Thymus (tissue), 11 donors: ENCODE measurements around the gene CCM2. TPM values are rescaled to one million over a fixed set of nuclear protein-coding genes. Genes with fewer than 3 reads are reported as not detected.

Experiments used
- DNase-seq, 9 donors: peaks; one replicate each; pipeline ENCODE4 v3.0.0-alpha.2; 2013; ENCODE audit warnings: low spot score in 9 of 9, low read depth in 6 of 9, missing footprints in 1 of 9
- H3K27ac ChIP-seq, 2 donors: one replicate each; pipeline ENCODE4 v1.5.1; 2013; ENCODE audit warnings: control low read depth in 1 of 2, low read depth in 1 of 2, low read length in 1 of 2, mild to moderate bottlenecking in 1 of 2, moderate library complexity in 1 of 2
- H3K27me3 ChIP-seq, 2 donors: one replicate each; pipeline ENCODE4 v1.5.1; 2013; ENCODE audit warnings: low read length in 1 of 2; ENCODE audit not compliant: control insufficient read depth in 2 of 2, insufficient read depth in 1 of 2
- H3K36me3 ChIP-seq, 2 donors: one replicate each; pipeline ENCODE4 v1.5.1; 2013; ENCODE audit warnings: low read length in 1 of 2, mild to moderate bottlenecking in 1 of 2, moderate library complexity in 1 of 2; ENCODE audit not compliant: control insufficient read depth in 2 of 2, insufficient read depth in 2 of 2
- H3K4me1 ChIP-seq, 2 donors: one replicate each; pipeline ENCODE4 v1.5.1; 2013; ENCODE audit warnings: low read length in 2 of 2; ENCODE audit not compliant: control insufficient read depth in 2 of 2, insufficient read depth in 2 of 2
- H3K4me3 ChIP-seq, 2 donors: one replicate each; pipeline ENCODE4 v1.5.1; 2013; ENCODE audit warnings: low read length in 2 of 2, control low read depth in 1 of 2, mild to moderate bottlenecking in 1 of 2
- H3K9me3 ChIP-seq, 2 donors: one replicate each; pipeline ENCODE4 v1.5.1; 2013; ENCODE audit warnings: low read length in 1 of 2, mild to moderate bottlenecking in 1 of 2; ENCODE audit not compliant: control insufficient read depth in 2 of 2, insufficient read depth in 1 of 2
- WGBS: extraction: QIAGEN DNeasy Blood & Tissue Kit; methylation state at CpG from one replicate; pipeline ENCODE4 v1.1.7; 2013; 5-methylcytosine and 5-hydroxymethylcytosine counted together
- polyA plus RNA-seq: library from polyadenylated mRNA; stranded (reverse); fragments of 200-250 nt; gene quantifications from one replicate; pipeline ENCODE4 v1.2.3, GENCODE V29; 2013
- total RNA-seq: library from RNA; stranded (reverse); fragments of 120-200 nt; gene quantifications from one replicate; pipeline ENCODE4 v1.2.4, GENCODE V29; 2013
- donor health status: healthy.

Gene CCM2
- total and polyA plus RNA-seq, 2 donors: 69.3 to 114 TPM

DNA sequence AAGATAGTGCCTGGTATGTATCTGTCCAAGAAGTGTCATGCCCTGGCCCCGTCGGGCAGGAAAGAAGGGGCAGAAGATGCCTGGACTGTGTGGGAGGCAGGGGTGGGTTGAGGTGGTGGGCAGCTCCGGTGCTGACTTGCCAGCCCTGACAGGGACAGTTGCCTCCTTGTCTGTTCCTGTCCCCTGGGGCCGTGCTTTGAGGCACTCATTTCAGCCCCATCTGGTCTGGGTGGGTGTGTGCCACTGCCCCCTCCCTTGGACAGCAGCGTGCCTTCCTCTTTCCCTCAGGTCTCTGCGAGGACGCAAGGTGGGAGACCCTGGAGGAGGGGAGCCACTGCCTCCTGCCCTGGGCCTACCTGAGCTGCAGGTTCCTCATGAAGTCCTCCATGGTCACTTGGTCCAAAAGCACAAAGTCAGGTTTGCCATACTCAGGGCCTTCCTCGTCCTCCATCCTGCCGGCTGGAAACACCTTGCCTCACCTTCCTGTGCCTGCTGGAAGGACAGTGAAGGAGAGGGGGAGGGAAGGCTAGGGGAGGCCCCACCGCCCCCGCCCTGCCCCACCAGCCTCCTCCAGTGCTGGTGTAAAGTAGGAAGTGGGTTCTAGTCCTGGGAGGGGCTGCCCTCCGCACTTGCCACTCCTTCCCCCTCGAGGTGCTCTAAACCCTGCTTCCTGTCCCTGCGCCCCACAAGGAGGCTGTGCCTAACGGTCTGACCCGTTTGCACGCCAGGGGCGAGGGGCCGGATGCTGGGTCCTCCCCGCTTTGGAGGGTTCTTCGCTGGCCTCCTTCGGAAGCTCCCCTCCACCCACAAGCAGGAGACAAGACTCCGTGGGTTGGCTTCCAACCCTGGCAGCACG, 21.3 kb upstream of the CCM2 start, which contains the start of gene MYO1G:
MYO1G (minus strand) TSS at position 505 of the 856 bp plus-strand sequence; CDS start at position 451, 54 bp downstream.
- Histone ChIP-seq H3K4me3 (peak within 1 kb of the TSS; percentile 62 to 81), H3K9me3 (no peaks in the 10 kb centered on the region), H3K4me1 (peaks cover 35 to 65% of the 10 kb centered on the region in 2 donors), H3K36me3 (peaks cover 47 to 55% of the 10 kb centered on the region in 2 donors), H3K27ac (peak within 1 kb of the TSS; percentile 86 to 93), H3K27me3 (no peaks in the 10 kb centered on the region)
- 4% methylated on average over 24 of the region's 24 CpGs for WGBS
- DNase-seq: peak in 8 of 9 donors; percentile 65 to 93 (median 80)

DNA sequence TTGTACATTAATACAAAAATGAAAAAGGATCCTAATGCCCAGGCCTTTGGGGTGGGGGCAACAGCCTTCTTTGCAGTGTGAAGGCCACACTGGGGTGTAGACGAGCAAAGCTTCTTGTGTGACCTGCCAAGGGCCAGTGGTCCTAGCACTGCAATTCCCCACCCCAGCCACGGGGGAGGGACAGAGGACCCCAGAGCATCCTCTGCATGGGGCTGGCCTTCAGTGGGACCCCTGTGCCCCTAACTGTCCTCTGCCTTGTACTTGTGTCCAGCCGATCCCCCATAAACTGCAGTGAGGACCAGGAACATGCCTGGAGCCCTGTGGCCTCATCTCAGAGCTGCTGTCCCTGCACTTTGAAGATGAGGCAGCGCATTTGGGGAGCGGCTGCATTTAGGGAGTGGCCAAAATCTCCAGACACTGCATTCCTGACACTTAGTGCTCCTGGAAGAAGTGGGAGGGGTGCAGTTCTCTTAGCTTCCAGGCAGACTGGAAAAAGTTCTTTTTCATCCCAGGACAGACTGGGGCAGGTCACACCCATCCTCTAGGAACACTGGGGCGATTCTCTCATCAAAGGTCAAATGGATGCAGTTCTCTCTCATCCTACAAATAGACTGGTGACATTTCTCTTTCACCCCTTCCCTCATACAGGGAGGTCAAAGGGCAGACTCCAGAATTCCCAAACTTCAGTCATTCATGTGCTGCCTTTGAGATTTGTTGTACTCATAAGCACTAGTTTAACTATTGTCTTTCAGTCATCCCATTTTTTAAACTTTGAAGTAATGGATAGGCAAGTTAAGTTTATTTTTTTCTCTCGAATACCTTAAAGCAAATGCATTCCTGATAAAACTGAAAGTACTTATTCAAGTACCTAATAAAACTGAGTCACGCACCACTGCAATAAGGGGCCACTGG, 20.3 kb upstream of the CCM2 start:
- peak overlapping the region; percentile 62 to 81 for H3K4me3 ChIP-seq
- peaks cover 47 to 55% of the 10 kb centered on the region in 2 donors for H3K36me3 ChIP-seq
- 77% methylated on average over 8 of the region's 8 CpGs for WGBS
- DNase-seq: no peak
- peaks cover 36 to 69% of the 10 kb centered on the region in 2 donors for H3K4me1 ChIP-seq
- no peaks in the 10 kb centered on the region for H3K9me3 ChIP-seq
- H3K27me3 ChIP-seq: no peaks in the 10 kb centered on the region
- peak overlapping the region; percentile 86 to 93 for H3K27ac ChIP-seq

DNA sequence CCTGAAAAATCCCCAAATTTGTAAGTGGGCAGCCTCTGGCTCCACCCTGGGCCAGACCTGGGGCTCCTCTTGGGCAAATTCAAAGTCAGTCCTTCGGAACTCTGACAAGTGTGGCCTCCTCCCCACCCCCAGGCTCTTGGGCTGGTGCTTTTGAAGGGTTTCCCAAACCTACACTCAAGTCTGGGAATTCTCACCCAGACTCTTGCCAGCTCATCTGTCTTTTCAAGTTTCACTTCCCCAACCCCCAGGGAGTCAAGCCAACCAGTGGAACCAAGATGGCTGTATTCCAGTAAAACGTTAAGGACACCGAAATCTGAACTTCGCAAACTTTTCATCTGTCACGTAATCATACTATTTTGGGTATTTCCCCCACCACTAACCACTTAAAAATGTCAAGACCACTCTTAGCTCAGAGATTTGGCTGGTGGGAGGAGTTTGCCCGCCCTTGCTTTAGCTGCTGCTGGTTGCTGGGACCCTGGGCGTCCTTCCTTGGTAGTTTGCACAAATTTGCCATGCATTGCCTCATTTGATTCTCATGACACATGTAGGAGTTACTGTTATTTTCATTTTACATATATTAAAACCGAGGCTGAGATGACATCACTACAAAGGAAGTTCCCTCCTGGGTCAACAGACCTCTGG, 19.5 kb upstream of the CCM2 start:
- H3K27ac ChIP-seq: peak overlapping the region; percentile 10 to 86
- no peaks in the 10 kb centered on the region for H3K27me3 ChIP-seq
- no peak overlapping the region for H3K4me3 ChIP-seq
- H3K9me3 ChIP-seq: no peaks in the 10 kb centered on the region
- peaks cover 43 to 77% of the 10 kb centered on the region in 2 donors for H3K4me1 ChIP-seq
- DNase-seq: peak in 1 of 9 donors; percentile 56
- H3K36me3 ChIP-seq: peaks cover 47 to 55% of the 10 kb centered on the region in 2 donors
- WGBS: 62% methylated on average over 8 of the region's 8 CpGs

DNA sequence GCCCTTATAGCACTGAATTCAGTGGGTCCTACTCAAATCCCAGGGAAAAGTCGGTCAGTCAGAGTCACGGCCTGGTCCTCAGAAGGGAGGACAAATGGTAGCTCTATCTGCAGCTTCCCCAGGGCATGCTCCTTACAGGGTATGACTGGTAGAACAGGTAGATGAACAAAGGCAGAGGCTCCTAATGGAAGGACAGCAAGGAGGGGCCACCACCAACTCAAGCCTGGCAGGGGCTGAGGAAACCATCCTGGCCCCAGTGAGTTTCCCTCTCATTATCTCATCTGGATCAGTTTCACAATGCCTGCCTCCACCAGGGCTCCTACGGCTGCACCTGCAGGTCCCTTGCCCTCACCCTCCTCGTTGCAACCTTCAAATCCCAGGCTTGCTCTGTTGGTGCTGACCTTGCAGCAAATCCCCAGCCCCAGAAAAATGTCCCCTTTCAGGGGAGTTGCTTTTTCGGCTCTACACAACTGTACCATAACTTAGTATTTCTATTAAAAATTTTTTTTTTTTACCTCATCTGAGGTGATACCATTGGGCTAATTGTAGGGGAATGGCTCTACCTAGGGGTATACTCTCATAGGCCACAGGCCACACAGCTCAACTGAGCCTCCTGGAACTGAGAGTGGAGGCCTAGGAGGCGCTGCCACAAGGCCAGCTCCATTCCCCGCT, 18.8 kb upstream of the CCM2 start:
- peaks cover 43 to 79% of the 10 kb centered on the region in 2 donors for H3K4me1 ChIP-seq
- no peaks in the 10 kb centered on the region for H3K9me3 ChIP-seq
- 73% methylated on average over 7 of the region's 7 CpGs for WGBS
- H3K27me3 ChIP-seq: no peaks in the 10 kb centered on the region
- DNase-seq: peak in 1 of 9 donors; percentile 47
- peaks cover 40 to 50% of the 10 kb centered on the region in 2 donors for H3K36me3 ChIP-seq
- no peak overlapping the region for H3K4me3 ChIP-seq
- peak overlapping the region; percentile 67 to 86 for H3K27ac ChIP-seq

DNA sequence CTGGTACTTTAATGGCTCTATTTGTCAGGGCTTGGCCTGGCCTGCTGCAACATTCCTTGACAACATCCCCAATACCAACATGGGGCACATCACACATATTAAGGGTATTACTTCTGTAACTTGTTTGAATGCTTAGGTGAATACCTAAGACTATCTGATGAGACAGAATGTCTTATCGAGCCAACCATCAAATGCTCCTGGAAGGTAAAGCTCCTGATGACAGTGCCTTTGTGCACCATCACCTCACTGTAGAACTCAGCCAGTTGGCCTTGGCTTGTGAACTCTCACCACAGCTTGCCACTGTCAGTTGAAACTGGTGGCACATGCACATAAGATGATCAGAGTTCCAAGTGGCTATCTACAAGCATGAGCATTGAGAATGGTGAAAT, 17.5 kb upstream of the CCM2 start:
- DNase-seq: no peak
- no peaks in the 10 kb centered on the region for H3K27me3 ChIP-seq
- no peaks in the 10 kb centered on the region for H3K9me3 ChIP-seq
- no peak overlapping the region for H3K4me3 ChIP-seq
- H3K4me1 ChIP-seq: peaks cover 38 to 72% of the 10 kb centered on the region in 2 donors
- H3K27ac ChIP-seq: peak overlapping the region in 1 of 2 donors; percentile 8
- H3K36me3 ChIP-seq: peaks cover 32 to 39% of the 10 kb centered on the region in 2 donors
- 97% methylated on average over 1 of the region's 1 CpG for WGBS

DNA sequence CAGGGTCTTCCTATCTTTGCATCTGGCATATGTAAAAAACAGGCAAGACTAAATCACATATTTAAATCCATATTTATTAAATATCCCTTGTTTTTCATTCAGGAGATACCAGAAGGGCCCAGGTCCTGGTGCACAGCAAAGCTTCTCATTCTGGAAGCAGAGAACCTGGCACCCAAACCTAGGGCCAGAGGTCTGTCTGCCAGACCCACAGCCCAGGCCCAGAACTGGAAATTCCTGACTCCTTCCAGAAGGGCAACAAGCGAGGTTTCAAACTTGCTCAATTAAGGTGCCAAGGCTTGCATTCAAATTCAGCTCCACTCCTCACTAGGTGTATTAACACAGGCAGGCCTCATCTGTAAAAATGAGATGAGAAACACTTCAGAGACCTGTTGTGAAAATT, 17.0 kb upstream of the CCM2 start:
- Histone ChIP-seq H3K4me1 (peaks cover 37 to 68% of the 10 kb centered on the region in 2 donors), H3K27me3 (no peaks in the 10 kb centered on the region), H3K9me3 (no peaks in the 10 kb centered on the region), H3K36me3 (peaks cover 32 to 39% of the 10 kb centered on the region in 2 donors), H3K27ac (peak overlapping the region in 1 of 2 donors; percentile 8), H3K4me3 (no peak overlapping the region)
- 94% methylated on average over 1 of the region's 1 CpG for WGBS
- DNase-seq: no peak

DNA sequence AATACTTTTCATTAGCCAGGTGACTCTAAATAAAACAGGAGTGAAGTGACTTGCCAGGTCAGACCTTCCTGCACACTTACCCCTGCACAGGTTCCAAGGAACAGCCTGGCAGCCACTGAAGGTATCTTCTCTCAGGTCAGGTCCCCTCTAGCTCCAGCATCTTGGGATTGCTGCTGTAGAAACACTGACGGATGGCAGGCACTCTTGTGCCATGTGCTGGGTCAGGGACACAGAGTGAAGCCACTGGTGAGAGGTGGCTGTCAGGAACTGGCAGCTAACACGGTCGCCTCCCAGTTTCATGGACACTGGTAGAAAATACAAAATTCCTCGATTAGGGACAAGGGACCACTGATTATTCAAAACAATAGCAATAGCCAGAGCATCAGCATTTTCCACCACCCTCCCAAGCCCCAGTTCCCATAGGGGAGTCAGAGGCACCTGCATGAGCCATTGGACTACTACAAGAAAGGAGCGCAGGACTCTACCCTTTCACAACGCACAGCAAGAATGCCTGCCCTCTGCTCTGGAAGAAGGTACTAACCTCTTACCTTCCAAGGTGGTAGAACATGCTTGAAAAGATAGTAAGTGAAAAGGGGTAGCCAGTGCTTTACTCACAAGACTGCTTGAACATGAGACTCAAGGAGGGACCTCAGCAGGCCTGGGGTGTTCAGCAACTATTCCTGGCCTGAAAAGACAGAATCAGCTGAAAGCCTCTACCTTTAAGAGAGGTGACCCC, 16.1 kb upstream of the CCM2 start:
- DNase-seq: no peak
- H3K4me3 ChIP-seq: no peak overlapping the region
- H3K27me3 ChIP-seq: no peaks in the 10 kb centered on the region
- WGBS: 96% methylated on average over 6 of the region's 6 CpGs
- H3K36me3 ChIP-seq: peaks cover 32 to 39% of the 10 kb centered on the region in 2 donors
- H3K9me3 ChIP-seq: no peaks in the 10 kb centered on the region
- no peak overlapping the region for H3K27ac ChIP-seq
- H3K4me1 ChIP-seq: peaks cover 37 to 60% of the 10 kb centered on the region in 2 donors

DNA sequence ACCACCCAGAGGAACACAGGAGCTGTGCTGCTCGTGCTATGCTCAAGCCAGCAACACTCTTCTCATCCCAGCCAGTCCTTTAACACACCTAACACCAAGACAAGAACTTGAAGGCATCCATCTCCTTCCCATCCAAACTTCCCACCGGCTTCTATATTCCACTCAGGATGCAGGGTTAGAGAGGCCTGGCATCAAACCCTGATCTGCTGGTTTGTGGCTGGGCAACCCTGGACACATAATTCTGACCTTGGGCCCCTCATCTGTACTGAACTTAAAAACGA, 15.6 kb upstream of the CCM2 start:
- 75% methylated on average over 3 of the region's 3 CpGs for WGBS

More for the DNA sequence above, 15.6 kb upstream of the CCM2 start:
- H3K27ac ChIP-seq: no peak overlapping the region
- peaks cover 33 to 55% of the 10 kb centered on the region in 2 donors for H3K4me1 ChIP-seq
- no peaks in the 10 kb centered on the region for H3K27me3 ChIP-seq
- DNase-seq: no peak
- H3K36me3 ChIP-seq: peaks cover 32 to 39% of the 10 kb centered on the region in 2 donors
- peak overlapping the region in 1 of 2 donors; percentile 72 for H3K4me3 ChIP-seq
- no peaks in the 10 kb centered on the region for H3K9me3 ChIP-seq
